Stomach (tissue), 9 donors: ENCODE data around the gene MPDU1. TPM values are rescaled to one million over a fixed set of nuclear protein-coding genes. Genes with fewer than 3 reads are reported as not detected.
A peak's percentile ranks its signal among the peaks of the same experiment; 100 is the strongest.

Experiments
- DNase-seq, 2 donors: peaks; one replicate each; pipeline versions ENCODE4 v3.0.0 to v3.0.0-alpha.2; 2013 to 2019
- H3K27ac ChIP-seq, 5 donors: fragments of 200-600 bp in 4 of 5; sonication (generic) in 4 of 5; one replicate each; pipeline ENCODE4 v1.5.1; 2013 to 2019; ENCODE audit warnings: mild to moderate bottlenecking in 1 of 5, moderate library complexity in 1 of 5
- H3K27me3 ChIP-seq, 3 donors: fragments of 200-600 bp; sonication (generic); one replicate each; pipeline ENCODE4 v1.5.1; 2017 to 2019; ENCODE audit warnings: mixed run types in 1 of 3
- H3K36me3 ChIP-seq, 4 donors: fragments of 200-600 bp; sonication (generic); 1 replicate in 3 of 4; 2 replicates in 1 of 4; pipeline ENCODE4 v1.5.1; 2016 to 2019
- H3K4me1 ChIP-seq, 4 donors: fragments of 200-600 bp; sonication (generic); one replicate each; pipeline ENCODE4 v1.5.1; 2016 to 2019
- H3K4me3 ChIP-seq, 4 donors: fragments of 200-600 bp; sonication (generic) in 3 of 4; one replicate each; pipeline ENCODE4 v1.5.1; 2016 to 2019; ENCODE audit warnings: mild to moderate bottlenecking in 1 of 4
- H3K9me3 ChIP-seq, 4 donors: fragments of 200-600 bp; sonication (generic); one replicate each; pipeline ENCODE4 v1.5.1; 2016 to 2019
- EP300 ChIP-seq: sonication (generic); formaldehyde crosslinking; IDR thresholded peaks from one replicate; pipeline ENCODE4 v1.6.1; 2017; ENCODE audit warnings: antibody characterized with exemption
- POLR2A ChIP-seq, 4 donors: fragments of 450-650 bp; IDR thresholded peaks; one replicate each; pipeline ENCODE4 v1.6.1; 2016; ENCODE audit warnings: antibody characterized with exemption in 4 of 4, control low read depth in 2 of 4, mild to moderate bottlenecking in 1 of 4, moderate library complexity in 1 of 4
- POLR2AphosphoS5 ChIP-seq, 3 donors: sonication (generic); formaldehyde crosslinking; IDR thresholded peaks; one replicate each; pipeline ENCODE4 v1.6.1; 2016; ENCODE audit warnings: antibody characterized with exemption in 3 of 3
- WGBS, 5 donors: extraction: QIAGEN DNeasy Blood & Tissue Kit in 3 of 5; methylation state at CpG; one replicate each; pipeline versions ENCODE4 v1.1.5 to v1.1.7; 2013 to 2018; 5-methylcytosine and 5-hydroxymethylcytosine counted together
- intact Hi-C: fragments of 100-400 bp; cut with DNase I; formaldehyde crosslinking; loops from one replicate; pipeline ENCODE4 v1.15.1; 2023; ENCODE audit warnings: low total_unique reads
- polyA plus RNA-seq, 3 donors: library from polyadenylated mRNA; stranded (reverse); fragments of 200-250 nt; gene quantifications; one replicate each; pipeline ENCODE4 v1.2.3, GENCODE V29; 2013
- total RNA-seq, 5 donors: library from RNA; depleted of rRNA; stranded (reverse); fragments of >200 nt; gene quantifications; one replicate each; pipeline versions ENCODE4 v1.1.0 to v1.2.3, GENCODE V29; 2014 to 2016
- TF ChIP-seq, protein P1 (sequence below), 7 experiments: fragments of 450-650 bp in 4 of 7; fragments of 200-600 bp in 3 of 7; sonication (generic) in 3 of 7; IDR thresholded peaks; one replicate each; pipeline ENCODE4 v1.5.1; 2016 to 2019; ENCODE audit warnings: antibody characterized with exemption in 7 of 7, control low read depth in 2 of 7, mild to moderate bottlenecking in 1 of 7
- donor health status: healthy with polysubstance abuse.
- donor health status: Bipolar disorder and iron deficiency.
- donor health status: healthy.

Gene MPDU1
- total and polyA plus RNA-seq, 8 donors: 27.2 to 188 (median 68.3) TPM

DNA sequence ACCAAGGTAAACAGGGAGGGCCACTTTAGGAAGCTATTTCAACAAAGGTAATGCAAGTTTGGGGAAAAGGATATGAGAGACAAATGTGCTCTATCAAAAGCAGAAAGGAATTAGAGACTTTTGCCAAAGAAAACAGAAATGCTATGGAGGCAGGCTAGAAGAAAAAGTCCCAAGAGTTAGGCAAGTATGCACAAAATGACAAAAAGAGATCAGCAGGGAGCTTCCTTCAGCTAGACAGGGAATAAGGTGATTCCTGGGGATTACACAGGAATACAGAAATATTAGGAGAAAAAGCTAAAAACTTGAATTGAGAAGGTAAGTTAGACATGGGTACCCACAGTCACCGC lies 28.6 kb downstream of the MPDU1 start:
- H3K4me1 ChIP-seq: peaks cover 24 to 54% (median 41%) of the 10 kb centered on the region in 4 donors
- 95 to 100% (median 97%) methylated on average over 1 of the region's 1 CpG for WGBS, 5 donors
- H3K9me3 ChIP-seq: no peaks in the 10 kb centered on the region
- H3K36me3 ChIP-seq: peaks cover 4 to 14% (median 9%) of the 10 kb centered on the region in 4 donors
- H3K27me3 ChIP-seq: no peaks in the 10 kb centered on the region
- TF ChIP-seq, protein P1, sequence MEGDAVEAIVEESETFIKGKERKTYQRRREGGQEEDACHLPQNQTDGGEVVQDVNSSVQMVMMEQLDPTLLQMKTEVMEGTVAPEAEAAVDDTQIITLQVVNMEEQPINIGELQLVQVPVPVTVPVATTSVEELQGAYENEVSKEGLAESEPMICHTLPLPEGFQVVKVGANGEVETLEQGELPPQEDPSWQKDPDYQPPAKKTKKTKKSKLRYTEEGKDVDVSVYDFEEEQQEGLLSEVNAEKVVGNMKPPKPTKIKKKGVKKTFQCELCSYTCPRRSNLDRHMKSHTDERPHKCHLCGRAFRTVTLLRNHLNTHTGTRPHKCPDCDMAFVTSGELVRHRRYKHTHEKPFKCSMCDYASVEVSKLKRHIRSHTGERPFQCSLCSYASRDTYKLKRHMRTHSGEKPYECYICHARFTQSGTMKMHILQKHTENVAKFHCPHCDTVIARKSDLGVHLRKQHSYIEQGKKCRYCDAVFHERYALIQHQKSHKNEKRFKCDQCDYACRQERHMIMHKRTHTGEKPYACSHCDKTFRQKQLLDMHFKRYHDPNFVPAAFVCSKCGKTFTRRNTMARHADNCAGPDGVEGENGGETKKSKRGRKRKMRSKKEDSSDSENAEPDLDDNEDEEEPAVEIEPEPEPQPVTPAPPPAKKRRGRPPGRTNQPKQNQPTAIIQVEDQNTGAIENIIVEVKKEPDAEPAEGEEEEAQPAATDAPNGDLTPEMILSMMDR (IDR thresholded peaks at IDR 0.05): no peak
- no peak for TF ChIP-seq EP300
- TF ChIP-seq POLR2A (IDR thresholded peaks at IDR 0.05): no peak
- TF ChIP-seq POLR2AphosphoS5 (IDR thresholded peaks at IDR 0.05): no peak
- H3K27ac ChIP-seq: no peak overlapping the region
- intact Hi-C loops: no loop called here
- DNase-seq: no peak
- H3K4me3 ChIP-seq: peak overlapping the region in 2 of 4 donors; percentile 25 to 86

DNA sequence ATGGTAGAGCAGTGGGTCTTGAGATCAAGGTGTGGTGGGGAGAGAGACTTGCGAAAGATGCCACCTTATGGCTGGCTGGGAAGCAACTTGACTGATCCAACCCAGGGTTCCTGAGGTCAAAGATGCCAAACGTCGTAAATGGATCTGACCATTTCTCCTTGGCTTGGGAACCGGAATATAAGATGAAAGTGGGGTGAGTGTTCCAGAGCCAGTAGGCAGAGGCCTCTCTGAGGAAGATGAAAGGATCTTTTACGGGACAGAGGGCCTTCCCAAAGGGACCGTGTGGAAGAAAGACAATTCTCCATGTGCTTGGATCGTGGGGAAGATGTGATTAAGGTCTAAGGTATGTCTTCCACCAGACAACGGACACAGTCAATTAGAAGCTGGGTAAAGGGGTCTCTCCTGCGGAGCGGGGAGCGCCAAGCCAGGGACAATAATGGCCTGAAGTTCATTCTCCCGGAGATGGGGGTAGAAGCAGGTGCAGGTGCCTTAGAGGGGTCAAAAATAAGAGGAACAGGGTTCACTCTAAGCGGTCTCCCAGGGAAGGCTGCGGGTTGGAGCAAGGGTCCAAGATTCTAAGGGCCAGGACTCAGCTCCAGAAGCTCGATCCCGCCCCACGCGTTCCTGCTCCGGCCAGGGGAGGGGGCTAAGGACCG lies 30.2 kb downstream of the MPDU1 start:
- Histone ChIP-seq H3K4me1 (peaks cover 24 to 50% (median 41%) of the 10 kb centered on the region in 4 donors), H3K36me3 (peaks cover 4 to 14% (median 9%) of the 10 kb centered on the region in 4 donors), H3K4me3 (peak overlapping the region; percentile 86 to 92 (median 90)), H3K27me3 (no peaks in the 10 kb centered on the region), H3K27ac (peak overlapping the region; percentile 88 to 99 (median 97)), H3K9me3 (no peaks in the 10 kb centered on the region)
- peak in 1 of 2 donors; percentile 24 for DNase-seq
- intact Hi-C loops: no loop called here
- 3 to 12% (median 4%) methylated on average over 14 to 20 of the region's 20 CpGs for WGBS, 5 donors
- no peak for TF ChIP-seq EP300
- TF ChIP-seq POLR2A (IDR thresholded peaks at IDR 0.05): no peak
- no peak for TF ChIP-seq POLR2AphosphoS5 (IDR thresholded peaks at IDR 0.05)
- TF ChIP-seq, protein P1 (IDR thresholded peaks at IDR 0.05): no peak

DNA sequence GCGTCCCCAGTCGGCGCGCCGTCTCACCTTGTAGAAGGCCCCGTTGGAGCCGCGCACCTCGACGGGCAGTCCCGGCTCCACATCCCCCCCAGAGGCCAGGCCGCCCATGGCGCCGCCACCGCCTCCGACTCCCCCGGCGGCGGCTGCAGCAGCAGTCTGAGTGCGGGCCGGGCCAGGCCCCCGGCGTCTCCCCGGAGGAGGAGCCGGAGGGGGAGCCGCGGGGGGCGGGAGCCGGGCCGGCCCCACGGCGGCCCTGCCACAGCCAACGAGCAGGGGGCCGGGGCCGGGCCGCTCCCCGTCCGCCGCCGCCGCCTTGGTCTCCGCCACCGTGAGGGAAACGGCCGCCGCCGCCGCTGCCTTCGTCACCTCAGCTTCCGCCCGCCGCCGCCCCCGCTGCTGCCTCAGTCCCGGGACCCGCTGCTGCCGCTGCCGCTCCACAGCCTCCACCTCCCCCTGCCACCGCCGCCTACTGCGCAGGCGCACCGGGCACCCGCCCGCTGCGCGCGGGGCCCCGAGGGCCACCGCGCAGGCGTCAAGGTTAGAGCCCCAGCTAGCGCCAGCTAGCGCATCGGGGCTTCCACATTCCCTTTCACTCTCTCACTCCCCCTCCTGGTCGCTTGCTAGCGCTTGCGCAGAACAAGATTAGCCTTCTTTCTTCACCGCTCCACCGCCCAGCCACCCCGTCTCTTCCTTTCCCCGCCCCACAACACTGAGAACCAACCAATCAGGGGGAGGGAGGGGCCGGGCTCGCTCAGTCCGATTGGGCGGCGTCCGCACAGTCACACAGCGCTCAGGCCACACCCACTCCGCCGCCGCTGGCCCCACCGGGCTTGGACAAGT lies 31.0 kb downstream of the MPDU1 start, which contains the start of gene FXR2:
FXR2 (minus strand) TSS at position 473 of the 840 bp plus-strand sequence; CDS start at position 108, 365 bp downstream.
- TF ChIP-seq POLR2AphosphoS5 (IDR thresholded peaks at IDR 0.05): peak; percentile 40 to 88 (median 82)
- TF ChIP-seq, protein P1 (IDR thresholded peaks at IDR 0.05): peak in 5 of 7 experiments; percentile 47 to 78 (median 57)
- TF ChIP-seq EP300: no peak
- Histone ChIP-seq H3K36me3 (peaks cover 4 to 14% (median 9%) of the 10 kb centered on the region in 4 donors), H3K27ac (peak within 1 kb of the TSS; percentile 88 to 99 (median 97)), H3K4me3 (peak within 1 kb of the TSS; percentile 86 to 92 (median 90)), H3K4me1 (peaks cover 24 to 50% (median 38%) of the 10 kb centered on the region in 4 donors), H3K27me3 (no peaks in the 10 kb centered on the region), H3K9me3 (no peaks in the 10 kb centered on the region)
- 0 to 1% (median 0%) methylated on average over 39 to 93 of the region's 93 CpGs for WGBS, 5 donors
- peak; percentile 100 for DNase-seq
- intact Hi-C loops: no loop called here

DNA sequence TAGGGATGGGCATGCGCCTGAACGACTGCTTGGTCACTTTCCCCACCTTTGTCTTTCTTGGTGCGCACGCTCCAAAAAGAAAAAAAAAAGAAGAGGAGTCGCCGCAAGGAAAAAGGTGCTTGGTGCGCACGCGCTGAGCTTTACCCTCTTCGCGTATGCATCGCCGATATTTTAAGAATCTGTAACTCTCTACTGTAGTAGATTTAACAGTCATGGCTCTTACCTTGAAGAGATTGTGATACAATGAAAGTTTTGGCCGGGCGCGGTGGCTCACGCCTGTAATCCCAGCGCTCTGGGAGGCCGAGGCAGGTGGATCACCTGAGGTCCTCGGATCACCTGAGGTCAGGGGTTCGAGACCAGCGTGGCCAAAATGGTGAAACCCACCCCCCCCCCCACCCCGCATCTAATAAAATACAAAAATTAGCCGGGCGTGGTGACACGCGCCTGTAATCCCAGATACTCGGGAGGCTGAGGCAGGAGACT lies 31.7 kb downstream of the MPDU1 start:
- no peaks in the 10 kb centered on the region for H3K27me3 ChIP-seq
- no peak for TF ChIP-seq EP300
- TF ChIP-seq POLR2AphosphoS5 (IDR thresholded peaks at IDR 0.05): peak in 2 of 3 donors; percentile 26 to 58
- TF ChIP-seq, protein P1 (IDR thresholded peaks at IDR 0.05): no peak
- peaks cover 4 to 14% (median 9%) of the 10 kb centered on the region in 4 donors for H3K36me3 ChIP-seq
- no peaks in the 10 kb centered on the region for H3K9me3 ChIP-seq
- 4 to 10% (median 6%) methylated on average over 27 to 28 of the region's 28 CpGs for WGBS, 5 donors
- H3K27ac ChIP-seq: peak overlapping the region; percentile 82 to 99 (median 93)
- H3K4me3 ChIP-seq: peak overlapping the region; percentile 43 to 92 (median 88)
- peaks cover 24 to 46% (median 36%) of the 10 kb centered on the region in 4 donors for H3K4me1 ChIP-seq
- no peak for DNase-seq
- intact Hi-C loops: no loop called here
